ENCODE measurements around the gene WFDC6. TPM values are rescaled to one million over a fixed set of nuclear protein-coding genes. Genes with fewer than 3 reads are reported as not detected.

WFDC6 gene
- total and polyA plus RNA-seq, 2 of the 8 experiments (the other 6 are each of a cell fraction or from before 2014, with no cell fraction given) = not detected

DNA sequence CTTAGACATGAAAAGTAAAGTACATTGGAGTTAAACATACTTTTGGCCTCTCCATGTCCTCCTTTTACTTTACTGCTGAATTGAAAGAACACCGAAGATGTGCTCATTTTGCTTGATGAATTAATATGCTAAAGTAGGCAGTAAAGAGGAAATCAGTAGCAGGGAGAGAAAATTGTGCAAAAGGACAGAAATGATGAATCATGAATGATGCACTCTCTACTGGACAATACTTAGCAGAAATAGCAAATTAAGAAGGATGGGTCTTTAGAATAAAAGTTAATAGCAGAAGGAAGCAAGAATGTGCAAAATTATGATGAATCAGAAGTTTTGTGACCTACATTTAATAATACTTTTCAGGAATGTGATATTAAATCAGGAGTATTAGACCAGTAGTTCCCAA, 15.5 kb downstream of the WFDC6 start:
- Histone ChIP-seq H2BK5ac (ENCODE audit: low read depth, low read length) (no peak overlapping the region), H3K4me1 (replicated peaks in 1 of 4; ENCODE audit: control insufficient read depth in 3 of 4, insufficient read depth in 4 of 4, low read length in 3 of 4) (no peaks in the 10 kb centered on the region), H4K91ac (replicated peaks; ENCODE audit: insufficient read length, low read length) (no peak overlapping the region), H2BK20ac (ENCODE audit: low read length) (no peak overlapping the region), H3K4me2 (ENCODE audit: insufficient read depth in 1 of 2, low read depth in 2 of 2, low read length in 2 of 2) (no peak overlapping the region), H2BK12ac (ENCODE audit: low read depth, low read length) (no peak overlapping the region), H3K4ac (replicated peaks; ENCODE audit: insufficient read length, low read depth, low read length) (no peak overlapping the region), H2AFZ (ENCODE audit: low read length) (no peak overlapping the region), H3K23ac (ENCODE audit: insufficient read length) (no peak overlapping the region), H3K27ac (ENCODE audit: low read depth, low read length) (no peak overlapping the region), H2BK120ac (replicated peaks; ENCODE audit: low read depth, low read length) (no peak overlapping the region), H4K20me1 (replicated peaks in 1 of 2; ENCODE audit: control insufficient read depth in 1 of 2, insufficient read depth in 2 of 2, low read length in 2 of 2) (no peaks in the 10 kb centered on the region), H3K27me3 (replicated peaks in 1 of 4; ENCODE audit: control insufficient read depth in 3 of 4, extremely low read depth in 1 of 4, insufficient read depth in 3 of 4, low read length in 3 of 4) (no peaks in the 10 kb centered on the region), H3K36me3 (ENCODE audit: control insufficient read depth in 2 of 4, insufficient read depth in 4 of 4, low read length in 3 of 4) (no peaks in the 10 kb centered on the region), H3K9me3 (ENCODE audit: insufficient read depth in 2 of 2, low read depth in 1 of 2, low read length in 1 of 2) (no peaks in the 10 kb centered on the region), H3K79me1 (ENCODE audit: low read depth, low read length) (no peaks in the 10 kb centered on the region), H3K56ac (replicated peaks; ENCODE audit: insufficient read length, low read depth, low read length) (no peak overlapping the region), H4K8ac (ENCODE audit: extremely low read depth, insufficient read depth, low read length) (no peak overlapping the region), H4K5ac (ENCODE audit: insufficient read length, low read depth, low read length) (no peak overlapping the region), H3K9ac (replicated peaks in 1 of 4; ENCODE audit: extremely low read depth in 1 of 4, low read depth in 3 of 4, low read length in 3 of 4) (no peak overlapping the region; a peak in 1 of 7 replicates), H2AK5ac (ENCODE audit: low read depth, low read length) (no peak overlapping the region), H3K79me2 (ENCODE audit: control insufficient read depth in 1 of 2, insufficient read depth in 2 of 2, low read length in 2 of 2) (no peaks in the 10 kb centered on the region), H3K14ac (ENCODE audit: insufficient read length) (no peak overlapping the region), H3K18ac (ENCODE audit: extremely low read depth, low read length) (no peak overlapping the region), H2BK15ac (ENCODE audit: low read length) (no peak overlapping the region), H3K23me2 (ENCODE audit: low read depth, low read length) (no peaks in the 10 kb centered on the region), H3K4me3 (ENCODE audit: extremely low read depth in 1 of 4, insufficient read depth in 2 of 4, low read depth in 3 of 4, low read length in 4 of 4) (no peak overlapping the region)
- FAIRE-seq (no peak), DNase-seq (ENCODE audit: low read depth in 1 of 2, low spot score in 2 of 2) (no peak)
- CTCF ChIA-PET (ENCODE audit: partially characterized antibody) = interaction anchor here (1.0 to 1.8 kb wide), 4 partner anchors 15 to 480 kb away, joined by 3 to 7 read pairs (median 4); no protein-coding TSS in a partner anchor
- WGBS, 2 experiments (ENCODE audit: extremely low coverage in 1 of 2, insufficient coverage in 1 of 2, insufficient read length in 1 of 2, insufficient replicate concordance in 2 of 2, low coverage in 1 of 2, low lambda C conversion rate in 2 of 2, missing lambda C conversion rate in 1 of 2) = 80% methylated on average over 1 of the region's 1 CpG; no CpG with 5 or more reads in 1 of the 2 experiments
- POLR2A ChIA-PET (ENCODE audit: partially characterized antibody) = interaction anchor here (1.3 kb wide), 1 partner anchor 13 kb away, joined by 3 read pairs; no protein-coding TSS in a partner anchor
- TF ChIP-seq EZH2 (IDR thresholded peaks at IDR 0.05; ENCODE audit: low read depth, low read length, severe bottlenecking) = no peak
- no peak for TF ChIP-seq KDM4A (IDR thresholded peaks at IDR 0.05; ENCODE audit: low read depth, low read length, severe bottlenecking)
